GM18870 (cell line): Measurements from ENCODE around the gene TCF3.

Experiments used
- ATAC-seq: cut with Tn5 transposase; IDR thresholded peaks from one replicate; pipeline ENCODE4 v1.9.1; 2021; ENCODE audit warnings: moderate library complexity; ENCODE audit not compliant: unreplicated experiment

The TCF3 gene

GRCh38 chr19:1632462-1633268 is 19.8 kb downstream of the TCF3 start:
- no peak for ATAC-seq

GRCh38 chr19:1631557-1632100 is 20.8 kb downstream of the TCF3 start:
- ATAC-seq, result no peak

- no peak for ATAC-seq
Observed at GRCh38 chr19:1630811-1631210, 21.6 kb downstream of the TCF3 start.

GRCh38 chr19:1630012-1630411 is 22.4 kb downstream of the TCF3 start:
- ATAC-seq, result no peak

- no peak for ATAC-seq
Observed at GRCh38 chr19:1629256-1629808, 23.1 kb downstream of the TCF3 start.

GRCh38 chr19:1627194-1627593 is 25.2 kb downstream of the TCF3 start:
- no peak for ATAC-seq

- no peak for ATAC-seq
Observed at GRCh38 chr19:1626417-1627010, 25.9 kb downstream of the TCF3 start.

GRCh38 chr19:1624458-1624857 is 28.0 kb downstream of the TCF3 start:
- ATAC-seq, result no peak

- ATAC-seq, result no peak
Observed at GRCh38 chr19:1622541-1622940, 29.9 kb downstream of the TCF3 start.

GRCh38 chr19:1622007-1622406 is 30.4 kb downstream of the TCF3 start:
- no peak for ATAC-seq

GRCh38 chr19:1621574-1621973 is 30.8 kb downstream of the TCF3 start:
- ATAC-seq, result no peak

- no peak for ATAC-seq
Observed at GRCh38 chr19:1621021-1621420, 31.4 kb downstream of the TCF3 start.

GRCh38 chr19:1620502-1620901 is 31.9 kb downstream of the TCF3 start:
- no peak for ATAC-seq

- ATAC-seq, result no peak
Observed at GRCh38 chr19:1619703-1620102, 32.7 kb downstream of the TCF3 start.

GRCh38 chr19:1619094-1619439 is 33.3 kb downstream of the TCF3 start:
- no peak for ATAC-seq

GRCh38 chr19:1618157-1619093 is 34.0 kb downstream of the TCF3 start:
- no peak for ATAC-seq

- ATAC-seq, result no peak
Observed at GRCh38 chr19:1616875-1617274, 35.5 kb downstream of the TCF3 start.

- no peak for ATAC-seq
Observed at GRCh38 chr19:1616396-1616795, 36.0 kb downstream of the TCF3 start.

- no peak for ATAC-seq
Observed at GRCh38 chr19:1615156-1615765, 37.2 kb downstream of the TCF3 start.

- no peak for ATAC-seq
Observed at GRCh38 chr19:1613808-1614570, 38.4 kb downstream of the TCF3 start.
